ENCODE results near the gene MYO1G. TPM values are rescaled to one million over a fixed set of nuclear protein-coding genes. Genes with fewer than 3 reads are reported as not detected.
A peak's percentile ranks its signal among the peaks of the same experiment; 100 is the strongest.

The MYO1G gene
- total and polyA plus RNA-seq, 9 of the 15 experiments (the other 6 are each of a cell fraction or from before 2014, with no cell fraction given) = 0.03 to 0.62 (median 0.13) TPM; not detected in 1

DNA sequence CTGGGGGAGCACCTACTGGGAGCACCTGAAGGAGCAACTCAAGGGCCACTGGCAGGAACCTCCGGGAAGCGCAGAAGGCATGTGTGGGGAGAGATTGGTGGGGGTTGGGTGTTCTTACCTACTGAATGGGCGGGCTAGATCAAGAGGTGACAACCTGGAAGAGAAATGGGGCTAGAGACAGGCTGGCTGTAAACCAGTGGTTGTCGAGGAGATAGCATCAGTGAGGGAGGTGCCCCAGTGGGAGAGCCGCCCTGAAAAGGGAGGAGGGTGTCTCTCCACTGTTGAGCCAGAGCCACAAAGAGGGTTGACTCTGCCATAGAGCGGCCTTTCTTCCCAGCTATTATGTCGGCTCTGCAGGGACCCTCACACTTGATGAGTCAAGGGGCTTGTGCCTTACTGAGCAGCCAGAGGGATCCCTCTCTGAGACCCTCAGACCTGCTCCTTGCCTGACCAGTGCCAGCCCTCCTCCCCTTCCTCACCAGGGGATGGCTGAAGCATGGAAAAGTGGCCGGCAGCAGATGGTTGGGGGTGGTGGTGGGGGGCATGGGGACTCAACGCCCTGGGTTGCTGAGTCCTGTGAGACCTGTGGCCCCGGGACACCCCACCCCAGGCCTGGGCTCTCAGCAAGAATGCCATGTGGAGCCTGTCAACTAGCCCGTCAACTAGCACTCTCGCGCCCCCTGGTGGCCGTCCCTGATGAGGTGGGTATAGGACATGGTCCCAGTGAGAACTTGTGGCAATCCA, 57.0 kb downstream of the MYO1G start (continued):
- no peak for TF ChIP-seq CCNT2 (IDR thresholded peaks at IDR 0.05; ENCODE audit: borderline replicate concordance, extremely low read depth, insufficient read length, low read depth, low read length)
- no peak for TF ChIP-seq ZNF79 (CRISPR knock-in tag; IDR thresholded peaks at IDR 0.05; ENCODE audit: low read depth)
- TF ChIP-seq GTF2E2 (tag; IDR thresholded peaks at IDR 0.05) = no peak
- no peak for TF ChIP-seq MLLT1 (IDR thresholded peaks at IDR 0.05)
- TF ChIP-seq RBM17 (IDR thresholded peaks at IDR 0.05; ENCODE audit: borderline replicate concordance, low read depth, low read length) = no peak
- TF ChIP-seq ZBTB7A (IDR thresholded peaks at IDR 0.05; ENCODE audit: borderline replicate concordance, control insufficient read depth, low read depth, low read length) = peak; percentile 59; the same call in 1 of the 2 replicates
- peak; percentile 90 for TF ChIP-seq DEAF1 (CRISPR knock-in tag; IDR thresholded peaks at IDR 0.05)
- no peak for TF ChIP-seq ZC3H4 (CRISPR knock-in tag; IDR thresholded peaks at IDR 0.05; ENCODE audit: borderline replicate concordance)
- TF ChIP-seq FOXJ2 (tag; IDR thresholded peaks at IDR 0.05) = no peak
- TF ChIP-seq ETV6 (IDR thresholded peaks at IDR 0.05; ENCODE audit: borderline replicate concordance in 1 of 2, low read depth in 2 of 2, low read length in 1 of 2) = no peak
- no peak for TF ChIP-seq ETV6 (CRISPR knock-in tag; IDR thresholded peaks at IDR 0.05; ENCODE audit: borderline replicate concordance)
- TF ChIP-seq ZNF830 (CRISPR knock-in tag; IDR thresholded peaks at IDR 0.05) = no peak
- TF ChIP-seq ZNF143 (CRISPR knock-in tag; IDR thresholded peaks at IDR 0.05) = no peak
- TF ChIP-seq MAZ (CRISPR knock-in tag; conservative IDR thresholded peaks at IDR 0.05 in 1 of 2, IDR thresholded peaks at IDR 0.05 in 1 of 2) = peak; percentile 19 to 34; a peak in 1 of 4 replicates
- no peak for TF ChIP-seq KLF13 (tag; IDR thresholded peaks at IDR 0.05; ENCODE audit: borderline replicate concordance, low read depth)
- no peak for TF ChIP-seq C11orf30 (IDR thresholded peaks at IDR 0.05; ENCODE audit: low read depth)
- 0 out of 2 replicates have a peak, but pooled peaks have one; percentile 24 for TF ChIP-seq RB1 (IDR thresholded peaks at IDR 0.05; ENCODE audit: low read depth)
- no peak for TF ChIP-seq ZNF551 (CRISPR knock-in tag; IDR thresholded peaks at IDR 0.05)
- TF ChIP-seq ZNF445 (CRISPR knock-in tag; IDR thresholded peaks at IDR 0.05; ENCODE audit: low read depth) = no peak
- TF ChIP-seq POLR2AphosphoS2 (IDR thresholded peaks at IDR 0.05; ENCODE audit: low read length) = no peak
- no peak for TF ChIP-seq RBM39 (optimal IDR thresholded peaks at IDR 0.05; ENCODE audit: low read depth, low read length)
- TF ChIP-seq XRCC4 (IDR thresholded peaks at IDR 0.05; ENCODE audit: extremely low read depth, insufficient read depth, insufficient read length) = no peak
- TF ChIP-seq NCOA6 (IDR thresholded peaks at IDR 0.05) = no peak
- no peak for TF ChIP-seq ZNF77 (CRISPR knock-in tag; IDR thresholded peaks at IDR 0.05)
- TF ChIP-seq NFE2 (IDR thresholded peaks at IDR 0.05; ENCODE audit: low read depth) = no peak
- TF ChIP-seq ZNF134 (CRISPR knock-in tag; conservative IDR thresholded peaks at IDR 0.05) = no peak
- TF ChIP-seq ATF1 (CRISPR knock-in tag; IDR thresholded peaks at IDR 0.05) = no peak
- TF ChIP-seq ATF1 (tag; IDR thresholded peaks at IDR 0.05) = no peak
- TF ChIP-seq MTF1 (CRISPR knock-in tag; IDR thresholded peaks at IDR 0.05; ENCODE audit: borderline replicate concordance) = no peak
